Stimulated activated CD8-positive, alpha-beta memory T cell treated with anti-CD3 and anti-CD28 coated beads, Interleukin-15, amount 100 ng/mL, for 1 hour (primary cell): Measurements from ENCODE around the gene VSTM5.

Experiments used
- DNase-seq: peaks from one replicate; pipeline ENCODE4 v3.0.0-alpha.2; 2020; ENCODE audit warnings: low read depth

VSTM5 gene

DNA sequence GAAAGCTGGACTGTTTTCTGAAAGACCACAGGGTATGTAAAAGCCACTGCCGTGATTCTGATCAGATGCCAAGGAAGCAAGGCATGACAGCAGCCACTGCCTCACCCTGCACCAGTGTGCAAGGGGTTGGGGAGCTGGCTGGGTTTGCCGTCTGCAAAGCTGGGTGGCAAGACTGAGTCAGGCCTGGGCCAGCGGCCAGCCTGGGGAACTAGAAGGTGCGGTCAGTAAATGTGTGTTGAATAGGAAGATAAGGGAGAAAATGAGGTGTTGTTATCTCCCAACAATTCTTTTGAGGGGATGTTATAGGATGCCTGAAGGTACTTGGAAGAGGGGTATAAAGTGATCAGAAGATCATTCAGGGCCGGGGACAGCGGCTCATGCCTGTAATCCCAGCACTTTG is 8.0 kb downstream of the VSTM5 start:
- no peak for DNase-seq

DNA sequence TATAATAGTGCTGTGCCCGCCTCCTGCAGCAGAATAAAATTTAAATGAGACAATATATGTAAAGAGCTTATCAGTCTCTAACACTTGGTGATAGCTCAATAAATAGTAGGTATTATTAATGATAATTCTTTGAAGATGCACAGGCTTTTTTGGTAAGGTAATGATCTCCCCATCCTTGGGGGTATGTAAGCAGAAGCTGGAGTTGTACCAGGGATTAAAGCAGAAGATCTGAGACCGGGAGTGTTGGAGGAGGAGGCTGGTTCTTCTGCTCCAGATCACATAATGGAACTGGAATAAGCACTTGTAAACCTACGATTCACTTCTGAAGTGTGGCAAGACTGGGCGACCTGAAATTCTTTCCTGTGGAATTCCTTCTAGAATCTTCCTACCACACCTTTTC is 8.4 kb downstream of the VSTM5 start:
- no peak for DNase-seq

DNA sequence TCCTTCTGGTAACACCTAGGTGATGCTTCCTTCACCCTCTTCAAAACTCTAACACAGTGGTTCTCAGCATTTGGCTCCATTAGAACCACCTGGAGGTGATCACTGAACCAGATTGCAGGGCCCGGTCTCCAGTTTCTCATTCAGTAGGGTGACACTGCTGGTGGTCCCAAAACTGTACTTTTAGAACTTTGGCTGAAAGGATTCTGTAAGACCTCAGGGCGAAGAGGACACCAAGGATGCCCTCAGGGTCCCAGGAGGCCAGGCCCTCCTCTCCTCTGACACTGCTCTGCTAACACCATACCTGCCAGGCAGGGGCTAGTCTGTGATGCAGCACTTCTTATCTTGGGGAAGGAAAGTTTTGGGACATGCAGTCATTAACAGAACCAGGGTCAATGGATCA is 9.0 kb downstream of the VSTM5 start:
- DNase-seq = no peak

DNA sequence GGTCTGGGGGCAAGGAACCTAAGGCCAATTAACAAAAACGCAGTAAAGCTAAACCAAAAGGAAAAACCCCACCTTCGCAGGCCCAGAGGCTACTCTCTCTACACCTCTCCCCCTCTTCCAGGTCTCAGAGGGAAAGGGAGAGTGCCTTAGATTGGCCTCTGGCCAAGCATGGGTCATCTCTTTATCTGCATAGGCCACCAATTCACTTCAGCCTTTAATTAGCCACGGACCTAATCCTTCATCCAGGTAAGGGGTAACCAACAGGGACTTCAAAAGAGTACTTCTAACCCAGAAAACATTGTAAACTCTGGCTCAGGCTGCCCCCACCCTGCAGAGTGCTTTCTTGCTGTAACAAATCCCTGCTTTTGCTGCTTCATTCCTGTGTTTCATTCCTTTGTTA is 9.4 kb downstream of the VSTM5 start:
- no peak for DNase-seq

DNA sequence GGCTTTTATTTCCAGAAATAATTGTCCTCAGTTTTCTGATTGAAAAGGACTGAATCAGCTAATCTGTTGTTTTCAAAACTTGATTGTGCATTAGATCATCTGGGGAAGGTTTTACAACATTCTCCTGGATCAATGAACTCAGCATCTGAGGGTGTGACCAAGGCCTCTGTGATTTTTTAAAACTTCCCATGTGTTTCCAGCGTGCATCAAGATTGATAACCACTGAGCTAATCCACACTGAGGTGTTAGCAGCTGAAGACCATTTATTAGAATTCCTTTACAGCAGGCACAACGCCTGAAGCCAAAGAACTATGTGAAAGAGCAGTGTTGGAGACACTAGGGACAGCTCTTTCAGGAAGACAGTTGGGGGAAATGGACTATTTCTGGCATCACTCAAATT is 10.2 kb downstream of the VSTM5 start:
- DNase-seq = no peak

DNA sequence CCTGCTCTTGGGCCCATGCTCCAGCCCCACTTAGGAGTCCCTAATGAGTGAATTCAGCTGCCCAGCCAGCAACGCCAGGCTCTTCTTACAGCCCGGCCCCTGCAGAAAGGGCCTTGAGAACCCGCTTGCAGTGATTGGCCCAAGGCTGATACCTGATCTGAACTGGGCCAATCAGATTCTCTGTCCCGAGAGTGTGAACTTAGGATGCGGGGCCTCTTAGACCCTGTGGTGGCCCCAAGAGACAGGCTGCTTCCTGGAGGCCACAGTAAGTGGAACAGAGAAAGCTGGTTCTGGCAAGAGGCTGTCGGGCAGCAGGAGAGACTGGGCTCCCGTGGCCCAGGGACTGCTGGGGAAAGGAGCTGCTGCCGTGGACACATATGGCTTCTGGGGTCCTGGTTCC is 11.5 kb downstream of the VSTM5 start:
- no peak for DNase-seq

DNA sequence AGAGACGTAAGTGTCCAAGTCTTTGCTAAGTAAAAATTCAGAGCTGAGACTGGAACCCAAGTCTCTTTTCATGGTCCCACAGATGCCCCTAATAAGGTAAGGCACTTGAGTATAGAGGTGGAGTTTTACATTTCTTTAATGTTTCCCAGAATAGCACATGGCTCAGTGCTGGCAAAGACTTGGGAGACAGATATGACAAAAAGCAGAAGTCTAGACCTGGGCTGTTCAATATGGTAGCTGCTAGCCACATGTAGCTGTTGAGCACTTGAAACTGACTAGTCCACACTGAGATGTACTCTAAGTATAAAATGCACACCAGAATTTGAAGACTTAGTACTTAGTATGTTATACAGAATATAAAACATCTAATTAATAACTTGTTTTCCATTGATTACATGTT is 17.6 kb downstream of the VSTM5 start:
- no peak for DNase-seq

DNA sequence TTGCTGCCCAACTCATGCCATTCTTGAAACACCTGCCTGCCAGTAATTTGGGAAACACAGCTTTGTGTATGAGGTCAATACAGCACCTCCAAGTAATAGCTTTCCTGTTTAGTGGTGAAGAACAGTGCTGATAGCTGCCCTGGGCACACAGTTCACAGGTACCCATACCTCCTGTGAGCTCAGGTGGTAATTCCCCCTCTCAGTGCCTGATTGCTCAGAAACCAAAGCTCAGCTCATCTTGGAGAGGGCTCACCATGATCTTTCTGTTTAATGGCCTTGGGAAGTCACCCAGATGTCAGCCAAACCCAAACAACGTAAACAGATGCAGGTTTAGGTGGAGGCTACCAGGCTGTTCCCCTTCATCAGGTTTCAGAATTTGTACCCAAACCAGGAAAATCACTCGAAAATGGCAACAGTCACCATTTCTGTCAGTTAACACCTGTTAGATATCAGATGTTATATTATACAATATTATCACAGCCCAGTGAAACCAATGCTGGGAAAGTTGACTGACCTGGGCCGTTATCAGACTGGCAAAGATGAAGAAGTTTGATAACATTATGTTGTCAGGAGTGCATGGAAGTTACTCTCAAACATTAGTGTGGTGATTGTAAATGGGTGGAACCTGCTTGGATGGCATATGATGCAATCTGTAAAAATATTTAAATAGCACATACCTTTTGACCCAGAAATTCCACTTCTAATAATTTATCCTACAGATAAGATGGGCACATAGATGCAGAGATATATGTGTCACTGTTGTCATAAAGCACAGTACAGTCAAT is 18.9 kb downstream of the VSTM5 start:
- DNase-seq = no peak

DNA sequence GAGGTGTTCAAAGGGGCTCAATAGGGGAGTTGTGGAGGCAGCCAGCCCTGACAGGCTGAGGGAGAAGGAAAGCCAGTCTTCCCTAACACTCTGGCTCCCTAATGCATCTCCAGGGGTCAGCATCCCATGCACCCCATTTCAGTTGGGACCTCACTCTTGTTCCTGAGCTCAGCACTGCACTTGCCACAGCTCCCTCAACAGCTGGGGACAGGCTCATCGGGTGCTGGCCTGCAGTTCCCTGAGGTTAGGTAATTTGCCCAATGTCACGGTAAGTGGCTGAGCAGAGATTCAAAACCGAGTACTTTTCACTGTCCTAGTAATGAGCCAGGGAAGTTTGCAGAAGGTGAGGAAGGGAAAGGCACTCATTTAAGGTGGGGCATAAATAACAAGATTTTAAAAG is 20.8 kb downstream of the VSTM5 start:
- DNase-seq = no peak

DNA sequence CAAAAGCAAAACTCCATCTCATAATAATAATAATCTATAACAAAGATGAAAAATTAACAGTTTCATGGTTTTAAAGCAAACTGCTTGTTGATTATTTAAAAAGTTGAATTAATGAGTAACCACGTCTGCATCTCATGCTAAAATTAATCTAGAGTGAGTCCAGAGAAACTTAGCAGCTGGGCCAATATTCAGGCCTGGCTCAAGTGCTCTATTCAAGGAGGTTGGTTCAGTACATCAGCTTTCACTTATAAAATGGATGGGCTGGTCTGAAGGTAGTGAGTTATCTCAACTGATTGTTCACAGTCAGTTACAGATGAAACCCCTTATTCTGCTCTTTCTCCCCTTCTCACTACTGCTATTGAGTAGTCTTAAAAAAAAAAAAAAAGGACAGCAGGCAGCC is 23.1 kb downstream of the VSTM5 start:
- DNase-seq = no peak

DNA sequence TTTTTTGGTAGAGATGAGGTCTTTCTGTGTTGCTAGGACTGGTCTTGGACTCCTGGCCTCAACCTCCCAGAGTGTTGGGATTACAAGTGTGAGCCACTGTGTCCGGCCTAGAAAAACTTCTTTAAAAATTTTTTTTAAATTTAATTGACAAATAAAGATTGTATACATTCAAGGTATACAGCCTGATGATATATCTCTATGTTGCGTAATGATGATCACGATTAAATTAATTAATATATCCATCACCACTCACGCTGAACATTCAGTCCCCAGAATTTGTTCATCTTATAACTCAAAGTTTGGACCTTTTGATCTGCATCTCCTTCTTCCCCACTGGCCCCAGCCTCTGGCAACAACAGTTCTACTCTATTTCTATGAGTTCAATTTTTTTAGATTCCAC is 27.2 kb downstream of the VSTM5 start:
- no peak for DNase-seq

DNA sequence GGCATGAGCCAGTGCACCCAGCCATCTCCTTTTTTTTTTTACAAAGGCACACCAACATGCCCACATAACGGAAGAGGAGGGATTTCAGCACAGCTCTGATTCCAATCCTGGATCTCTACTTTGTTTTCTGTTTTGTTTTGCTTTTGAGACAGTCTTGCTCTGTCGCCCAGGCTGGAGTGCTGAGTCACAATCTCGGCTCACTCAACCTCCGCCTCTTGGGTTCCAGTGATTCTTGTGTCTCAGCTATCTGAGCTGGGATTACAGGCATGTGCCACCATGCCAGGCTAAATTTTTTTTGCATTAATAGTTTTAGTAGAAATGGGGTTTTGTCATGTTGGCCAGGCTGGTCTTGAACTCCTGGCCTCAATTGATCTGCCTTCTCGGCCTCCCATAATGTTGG is 28.1 kb downstream of the VSTM5 start:
- no peak for DNase-seq

DNA sequence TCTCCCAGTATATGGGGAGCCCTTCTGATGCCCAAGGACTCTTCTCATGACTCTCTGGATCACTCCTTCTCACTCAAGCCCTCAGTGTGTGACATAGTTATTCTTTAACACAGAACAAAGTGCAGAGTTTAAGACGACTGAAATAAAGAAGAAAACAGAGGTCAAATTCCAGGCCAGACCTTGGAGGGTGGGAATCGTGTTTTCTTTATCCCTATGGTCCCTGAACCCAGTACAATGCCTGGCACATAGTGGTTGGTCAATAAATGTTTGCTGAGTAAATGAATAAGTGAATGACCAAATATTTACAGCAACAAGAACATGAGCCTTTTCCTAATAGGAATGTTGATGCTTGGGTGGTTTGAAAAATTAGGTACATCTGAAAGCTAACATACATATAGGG is 28.8 kb downstream of the VSTM5 start:
- no peak for DNase-seq

DNA sequence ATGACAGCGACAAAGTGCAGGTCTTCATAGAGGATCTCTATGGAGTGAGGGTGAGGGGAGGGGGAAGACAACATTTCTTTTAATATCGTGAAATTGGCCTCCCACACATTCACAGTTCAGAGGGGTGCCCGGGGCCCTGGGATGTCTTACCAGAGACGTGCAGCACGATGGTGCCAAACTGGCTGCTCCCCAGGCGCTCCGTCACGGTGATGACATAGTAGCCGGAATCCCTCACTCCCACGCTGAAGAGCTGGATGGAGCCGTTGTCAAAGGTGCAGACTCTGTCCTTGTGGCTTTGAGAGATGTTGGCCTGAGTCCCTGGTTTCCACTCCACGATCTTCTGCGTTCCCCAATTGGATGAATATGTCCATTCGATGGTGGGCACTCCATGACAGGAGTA is 29.6 kb downstream of the VSTM5 start:
- no peak for DNase-seq

DNA sequence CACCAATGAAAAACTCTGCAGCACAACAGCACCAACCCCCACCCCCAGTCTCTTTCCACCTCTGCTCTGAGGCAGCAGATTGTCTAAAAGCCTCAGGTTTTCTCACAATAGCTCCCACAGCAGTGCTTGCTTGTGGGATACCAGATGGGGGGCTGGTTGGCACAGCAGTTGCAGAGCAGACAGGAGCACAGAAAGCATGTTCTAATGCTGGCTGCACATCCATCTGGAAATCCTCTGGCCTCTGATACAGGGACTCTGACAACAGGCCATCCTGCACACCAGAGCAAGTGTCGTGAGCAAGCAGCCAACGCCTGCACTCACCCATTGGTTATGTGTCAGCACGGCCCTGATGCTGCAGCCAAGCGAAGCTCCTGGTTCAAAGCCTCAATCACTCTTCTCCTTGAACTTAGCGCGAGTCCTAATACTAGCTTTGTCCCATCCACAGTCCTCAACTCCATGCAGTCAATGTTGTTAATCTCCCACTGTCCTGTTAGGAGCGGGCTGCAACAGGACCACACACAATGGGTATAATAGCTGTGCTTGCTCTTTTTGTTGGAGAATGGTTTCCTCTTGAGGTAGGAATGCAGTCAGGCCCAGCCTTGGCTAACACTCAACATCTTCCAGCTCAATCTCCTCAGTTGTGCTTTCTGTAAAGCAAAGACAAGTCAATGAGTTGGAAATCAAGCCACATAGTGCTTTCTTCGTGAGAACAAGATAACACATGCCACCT is 30.3 kb downstream of the VSTM5 start:
- no peak for DNase-seq

DNA sequence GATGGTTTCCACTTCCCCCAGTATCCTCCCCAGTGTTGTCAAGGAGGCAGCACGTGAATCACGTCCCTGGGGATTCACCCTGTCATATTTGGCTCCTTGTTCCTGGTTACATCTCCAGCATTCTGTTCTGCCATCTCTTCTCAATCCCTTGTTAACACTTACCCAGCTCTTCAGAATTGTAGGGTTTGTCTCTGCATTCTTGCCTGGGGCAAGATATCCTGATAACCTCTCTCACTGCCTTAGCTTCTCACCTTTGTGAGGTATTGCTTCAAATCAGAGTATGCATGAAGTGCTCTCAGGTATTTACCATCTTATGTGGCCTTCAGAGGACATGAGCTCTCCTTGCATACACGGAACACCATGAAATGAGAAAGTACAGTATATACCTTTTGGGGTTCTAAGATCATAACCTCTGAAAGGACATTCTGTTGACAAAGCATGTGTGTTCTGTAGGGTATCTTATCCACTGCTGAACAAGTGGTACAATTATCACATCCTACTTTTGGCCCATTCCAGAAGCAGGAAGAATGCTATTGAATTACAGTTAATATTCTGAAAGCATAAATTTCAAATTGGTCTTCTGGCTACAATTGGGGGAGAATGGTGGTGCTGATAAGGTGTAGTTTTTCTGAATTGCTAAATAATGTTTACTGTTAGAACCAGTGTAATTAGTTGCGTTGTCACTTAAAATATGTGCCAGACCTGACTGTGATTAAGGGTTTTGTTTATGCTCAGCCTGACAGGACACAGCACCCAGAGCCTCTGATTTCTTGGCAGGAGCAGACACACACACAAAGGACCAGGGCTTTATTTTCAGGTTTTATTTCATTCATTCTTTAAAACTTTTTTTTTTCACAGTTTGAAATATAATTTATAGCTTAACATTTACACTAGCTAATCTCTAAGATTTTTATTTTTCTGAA is 32.7 kb downstream of the VSTM5 start:
- DNase-seq = no peak

DNA sequence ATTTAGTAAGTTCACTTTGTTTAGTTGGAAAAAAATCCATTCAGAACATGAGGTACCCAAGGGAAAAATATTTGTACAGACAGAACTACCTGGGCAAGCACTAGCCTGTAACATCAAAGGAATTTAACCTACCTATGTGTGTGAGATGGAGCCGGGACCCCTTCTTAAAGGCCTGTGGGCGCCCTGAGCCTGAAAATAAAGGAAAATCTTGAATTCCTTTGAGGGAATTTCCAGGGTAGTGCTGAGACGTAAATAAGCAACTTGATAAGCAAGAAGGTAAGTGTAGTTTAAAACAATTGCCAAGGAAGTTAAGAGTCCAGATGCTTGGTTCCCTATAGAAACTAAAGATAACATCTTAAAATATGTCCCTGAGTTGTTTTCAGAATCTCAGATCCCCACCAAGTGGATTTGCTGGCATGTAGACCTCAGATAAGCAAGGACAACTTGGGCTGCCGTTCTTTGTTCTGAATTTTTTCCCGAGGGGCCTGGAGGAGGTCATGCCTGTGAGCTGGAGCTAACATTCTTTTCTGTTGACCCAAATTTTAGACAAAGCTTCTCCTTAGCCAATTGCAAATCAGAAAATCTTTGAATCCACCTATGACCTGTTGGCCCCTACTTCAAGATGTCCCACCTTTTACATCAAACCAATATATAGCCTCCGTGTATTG is 35.3 kb downstream of the VSTM5 start:
- DNase-seq = no peak

DNA sequence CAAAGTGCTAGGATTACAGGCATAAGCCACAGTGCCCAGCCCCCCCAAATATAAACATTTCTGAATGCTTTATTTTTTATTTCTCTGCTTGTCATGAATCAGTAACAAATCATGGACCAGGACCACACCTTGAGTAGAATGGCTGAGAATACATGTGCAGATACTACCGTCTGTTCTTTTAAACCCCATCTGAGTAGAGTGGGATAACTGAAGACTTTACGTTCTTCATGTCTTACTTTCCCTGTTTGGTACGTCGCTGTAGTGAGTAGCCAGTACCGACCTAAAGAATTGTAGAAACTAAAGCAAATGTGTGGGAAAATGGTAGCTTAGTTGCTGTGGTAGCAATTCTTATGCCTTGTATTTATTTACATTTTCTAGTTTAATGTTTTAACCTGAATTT is 36.4 kb downstream of the VSTM5 start:
- DNase-seq = no peak

DNA sequence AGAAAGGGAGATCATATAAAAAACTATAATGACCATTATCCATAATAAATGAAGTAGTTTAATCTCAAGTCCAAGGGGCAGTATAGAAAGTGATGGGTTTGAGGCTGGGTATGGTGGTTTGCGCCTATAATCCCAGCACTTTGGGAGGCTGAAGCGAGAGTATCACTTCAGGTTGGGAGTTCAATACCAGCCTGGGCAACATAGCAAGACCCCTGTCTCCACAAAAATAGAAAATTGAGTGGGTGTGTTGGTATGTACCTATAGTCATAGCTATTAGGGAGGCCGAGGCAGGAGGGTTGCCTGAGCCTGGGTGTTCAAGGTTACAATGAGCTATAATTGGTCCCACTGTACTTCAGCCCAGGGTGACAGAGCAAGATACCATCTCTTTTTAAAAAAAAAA is 42.4 kb downstream of the VSTM5 start:
- DNase-seq = no peak

DNA sequence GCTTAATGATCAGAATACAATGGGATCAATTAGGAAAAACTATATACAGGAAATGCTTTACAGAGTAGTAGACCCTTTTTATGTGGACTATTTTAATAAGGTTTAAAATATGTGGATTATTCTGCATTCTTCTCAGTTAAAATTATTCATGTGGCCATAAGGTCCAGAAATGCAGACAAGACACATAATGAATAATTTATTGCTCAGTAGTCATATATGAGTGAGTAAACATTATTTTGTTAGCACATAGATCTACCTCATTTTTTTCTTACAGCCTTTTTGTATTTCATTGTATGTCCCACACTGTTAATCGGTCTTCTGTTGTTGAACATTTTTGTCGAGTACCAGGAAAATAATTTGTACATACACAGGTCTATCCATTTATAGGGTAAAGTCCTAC is 45.5 kb downstream of the VSTM5 start:
- no peak for DNase-seq

DNA sequence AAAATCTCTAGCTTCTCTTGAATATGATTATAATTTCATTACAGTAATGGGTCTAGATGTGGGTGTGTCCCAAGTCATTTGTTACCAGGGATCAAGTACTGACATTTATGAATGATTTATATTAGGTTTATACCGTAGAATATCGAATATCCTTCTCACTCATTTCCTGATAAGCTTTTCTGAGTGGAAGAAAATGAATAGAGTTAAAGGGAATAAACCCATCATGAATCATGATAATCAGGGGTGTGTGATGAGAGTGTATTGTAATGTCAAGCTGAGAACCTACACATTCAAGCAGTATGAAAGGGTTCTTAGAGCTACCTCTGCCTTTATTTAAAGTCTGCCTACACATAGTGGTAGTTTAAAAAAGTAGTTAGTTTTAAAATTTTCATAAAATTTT is 49.1 kb downstream of the VSTM5 start:
- DNase-seq = no peak
